Lower leg skin (tissue), 3 donors: ENCODE results near the gene OR7D4.

Experiments used
- POLR2A ChIP-seq, 2 donors: fragments of 450-650 bp; IDR thresholded peaks; one replicate each; pipeline ENCODE4 v1.6.1; 2016 to 2017; ENCODE audit warnings: antibody characterized with exemption in 2 of 2, mild to moderate bottlenecking in 1 of 2, moderate library complexity in 1 of 2
- TF ChIP-seq, protein P1 (sequence below), 3 donors: fragments of 450-650 bp; IDR thresholded peaks; one replicate each; pipeline ENCODE4 v1.5.1; 2016; ENCODE audit warnings: antibody characterized with exemption in 3 of 3, mild to moderate bottlenecking in 3 of 3, moderate library complexity in 2 of 3

DNA sequence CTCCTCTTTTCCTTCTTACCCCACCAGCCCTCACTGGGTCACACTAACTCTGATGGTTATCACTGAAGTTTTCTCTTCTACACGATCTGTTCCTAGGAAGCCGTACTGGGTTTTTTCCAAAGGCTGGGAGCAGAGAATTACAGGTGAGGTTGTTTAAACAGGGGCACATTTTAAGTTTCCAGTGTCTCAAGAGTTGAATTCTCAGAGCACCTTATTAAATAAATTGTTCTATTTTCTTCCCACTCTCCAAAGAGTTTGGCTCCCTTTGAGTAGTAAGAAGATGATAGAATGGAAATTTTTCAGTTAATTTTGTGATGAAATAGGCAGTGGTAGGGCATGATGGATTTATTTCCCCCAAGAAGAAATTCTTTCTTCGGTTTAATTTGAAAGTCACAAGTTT, at the start of gene OR7D4:
- TF ChIP-seq, protein P1, sequence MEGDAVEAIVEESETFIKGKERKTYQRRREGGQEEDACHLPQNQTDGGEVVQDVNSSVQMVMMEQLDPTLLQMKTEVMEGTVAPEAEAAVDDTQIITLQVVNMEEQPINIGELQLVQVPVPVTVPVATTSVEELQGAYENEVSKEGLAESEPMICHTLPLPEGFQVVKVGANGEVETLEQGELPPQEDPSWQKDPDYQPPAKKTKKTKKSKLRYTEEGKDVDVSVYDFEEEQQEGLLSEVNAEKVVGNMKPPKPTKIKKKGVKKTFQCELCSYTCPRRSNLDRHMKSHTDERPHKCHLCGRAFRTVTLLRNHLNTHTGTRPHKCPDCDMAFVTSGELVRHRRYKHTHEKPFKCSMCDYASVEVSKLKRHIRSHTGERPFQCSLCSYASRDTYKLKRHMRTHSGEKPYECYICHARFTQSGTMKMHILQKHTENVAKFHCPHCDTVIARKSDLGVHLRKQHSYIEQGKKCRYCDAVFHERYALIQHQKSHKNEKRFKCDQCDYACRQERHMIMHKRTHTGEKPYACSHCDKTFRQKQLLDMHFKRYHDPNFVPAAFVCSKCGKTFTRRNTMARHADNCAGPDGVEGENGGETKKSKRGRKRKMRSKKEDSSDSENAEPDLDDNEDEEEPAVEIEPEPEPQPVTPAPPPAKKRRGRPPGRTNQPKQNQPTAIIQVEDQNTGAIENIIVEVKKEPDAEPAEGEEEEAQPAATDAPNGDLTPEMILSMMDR (IDR thresholded peaks at IDR 0.05): no peak
- no peak for TF ChIP-seq POLR2A (IDR thresholded peaks at IDR 0.05)
